A673 (cell line): ENCODE measurements around the gene ZNF507. TPM values are rescaled to one million over a fixed set of nuclear protein-coding genes. Genes with fewer than 3 reads are reported as not detected.
A peak's percentile ranks its signal among the peaks of the same experiment; 100 is the strongest.

Experiments used
- BruUV-seq: library from RNA; stranded (reverse); fragments of 400-500 nt; replicated peaks from 2 replicates; lab custom pipeline; 2021; lab: Mats Ljungman, UMichigan
- CTCF ChIA-PET: fragments of 300-600 bp; sonication (Branson Sonifier 250); formaldehyde crosslinking; loops from one replicate; lab custom pipeline; 2022; ENCODE audit warnings: antibody characterized with exemption; lab: Charles Lee
- POLR2A ChIA-PET: fragments of 300-600 bp; sonication (Branson Sonifier 250); formaldehyde crosslinking; loops from one replicate; lab custom pipeline; 2022; ENCODE audit warnings: antibody characterized with exemption; ENCODE audit not compliant: low non-redundant PET; lab: Charles Lee
- DNase-seq: peaks from one replicate; pipeline ENCODE4 v3.0.0-alpha.2; 2015; ENCODE audit warnings: low spot score
- H3K27ac ChIP-seq: fragments of 200-600 bp; sonication (generic); 2 replicates; pipeline ENCODE4 v1.5.1; 2016; ENCODE audit warnings: mixed run types, low read depth, mild to moderate bottlenecking, mixed read lengths, antibody characterized with exemption, low read length; ENCODE audit not compliant: poor library complexity, severe bottlenecking
- H3K27me3 ChIP-seq: fragments of 200-600 bp; sonication (generic); replicated peaks from 2 replicates; pipeline ENCODE4 v1.6.1; 2017; ENCODE audit warnings: mixed run types, low read depth, mild to moderate bottlenecking, mixed read lengths, antibody characterized with exemption, low read length; ENCODE audit not compliant: insufficient read depth, poor library complexity
- H3K36me3 ChIP-seq: fragments of 200-600 bp; sonication (generic); 2 replicates; pipeline ENCODE4 v1.6.1; 2016; ENCODE audit warnings: mixed run types, mild to moderate bottlenecking, mixed read lengths, antibody characterized with exemption, low read length; ENCODE audit not compliant: insufficient read depth, poor library complexity, severe bottlenecking
- H3K4me1 ChIP-seq: fragments of 200-600 bp; sonication (generic); 2 replicates; pipeline ENCODE4 v1.6.1; 2017; ENCODE audit warnings: mixed run types, mild to moderate bottlenecking, mixed read lengths, antibody characterized with exemption, low read length; ENCODE audit not compliant: insufficient read depth, poor library complexity, severe bottlenecking
- H3K4me3 ChIP-seq: fragments of 200-600 bp; sonication (generic); 2 replicates; pipeline ENCODE4 v1.5.1; 2016; ENCODE audit warnings: low read depth, mixed run types, mild to moderate bottlenecking, mixed read lengths, low read length; ENCODE audit not compliant: poor library complexity, severe bottlenecking
- H3K9me3 ChIP-seq: fragments of 200-600 bp; sonication (generic); 2 replicates; pipeline ENCODE4 v1.6.1; 2016; ENCODE audit warnings: mixed run types, low read depth, mild to moderate bottlenecking, mixed read lengths, antibody characterized with exemption, low read length; ENCODE audit not compliant: poor library complexity, severe bottlenecking
- EZH2 ChIP-seq: fragments of 200-600 bp; sonication (generic); IDR thresholded peaks from 2 replicates; pipeline ENCODE4 v1.6.1; 2017; ENCODE audit warnings: borderline replicate concordance, low read depth, mild to moderate bottlenecking, mixed read lengths, antibody characterized with exemption, low read length; ENCODE audit not compliant: poor library complexity, severe bottlenecking
- intact Hi-C: fragments of 100-400 bp; cut with micrococcal nuclease; formaldehyde crosslinking; loops from one replicate; pipeline ENCODE4 v1.10.0; 2022; ENCODE audit not compliant: unreplicated experiment
- total RNA-seq: library from RNA; stranded (reverse); gene quantifications from 2 replicates; pipeline ENCODE4 v1.2.3, GENCODE V29; 2021
- TF ChIP-seq, protein P1 (sequence below): fragments of 300-800, 200-600 bp; sonication (generic); conservative IDR thresholded peaks from 2 replicates; pipeline ENCODE4 v1.5.1; 2017; ENCODE audit warnings: low read depth, mild to moderate bottlenecking, antibody characterized with exemption, low read length, moderate library complexity, mixed read lengths

Gene ZNF507
- total RNA-seq, 1 experiment from 2014 or later, result 35.0 TPM

DNA sequence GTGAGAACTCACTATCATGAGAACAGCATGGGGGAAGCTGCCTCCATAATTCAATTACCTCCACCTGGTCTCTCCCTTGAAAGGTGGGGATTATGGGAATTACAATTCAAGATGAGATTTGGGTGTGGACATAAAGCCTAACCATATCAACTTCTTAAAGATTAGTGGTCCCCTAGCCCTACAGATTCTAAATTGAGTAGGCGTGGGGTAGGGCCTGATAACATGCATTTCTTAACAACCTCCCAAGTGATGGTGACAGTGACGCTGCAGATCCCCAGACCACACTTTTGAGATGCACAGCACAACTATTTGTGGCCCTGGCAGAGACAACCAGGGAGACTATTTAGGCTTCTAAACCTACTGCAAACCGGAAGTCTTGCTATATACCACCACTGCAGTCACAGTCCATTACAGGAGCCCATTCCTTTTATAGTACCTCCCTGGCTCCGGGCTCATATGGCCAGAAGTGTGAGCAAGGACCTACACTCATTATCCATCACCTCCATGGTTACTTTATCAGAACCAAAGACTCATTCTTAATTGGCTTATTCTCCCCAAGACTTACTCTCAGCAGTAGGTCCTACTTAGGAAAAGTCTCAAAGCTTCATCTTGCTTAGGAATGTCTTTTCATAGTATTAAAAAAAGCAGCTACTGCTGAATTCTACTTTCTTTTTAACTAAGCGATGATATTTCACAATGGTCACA, 58.0 kb downstream of the ZNF507 start:
- ChIA-PET POLR2A (no interaction called here), CTCF (no interaction called here)
- H3K4me3 ChIP-seq, result peak overlapping the region; percentile 88
- TF ChIP-seq, protein P1, sequence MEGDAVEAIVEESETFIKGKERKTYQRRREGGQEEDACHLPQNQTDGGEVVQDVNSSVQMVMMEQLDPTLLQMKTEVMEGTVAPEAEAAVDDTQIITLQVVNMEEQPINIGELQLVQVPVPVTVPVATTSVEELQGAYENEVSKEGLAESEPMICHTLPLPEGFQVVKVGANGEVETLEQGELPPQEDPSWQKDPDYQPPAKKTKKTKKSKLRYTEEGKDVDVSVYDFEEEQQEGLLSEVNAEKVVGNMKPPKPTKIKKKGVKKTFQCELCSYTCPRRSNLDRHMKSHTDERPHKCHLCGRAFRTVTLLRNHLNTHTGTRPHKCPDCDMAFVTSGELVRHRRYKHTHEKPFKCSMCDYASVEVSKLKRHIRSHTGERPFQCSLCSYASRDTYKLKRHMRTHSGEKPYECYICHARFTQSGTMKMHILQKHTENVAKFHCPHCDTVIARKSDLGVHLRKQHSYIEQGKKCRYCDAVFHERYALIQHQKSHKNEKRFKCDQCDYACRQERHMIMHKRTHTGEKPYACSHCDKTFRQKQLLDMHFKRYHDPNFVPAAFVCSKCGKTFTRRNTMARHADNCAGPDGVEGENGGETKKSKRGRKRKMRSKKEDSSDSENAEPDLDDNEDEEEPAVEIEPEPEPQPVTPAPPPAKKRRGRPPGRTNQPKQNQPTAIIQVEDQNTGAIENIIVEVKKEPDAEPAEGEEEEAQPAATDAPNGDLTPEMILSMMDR, result no peak
- TF ChIP-seq EZH2, result no peak
- BruUV-seq, result no TSS peak
- H3K9me3 ChIP-seq, result no peaks in the 10 kb centered on the region
- peaks cover 2% of the 10 kb centered on the region for H3K36me3 ChIP-seq
- H3K27me3 ChIP-seq, result no peaks in the 10 kb centered on the region
- peak overlapping the region; percentile 97 for H3K27ac ChIP-seq
- H3K4me1 ChIP-seq, result peaks cover 22% of the 10 kb centered on the region
- intact Hi-C loops, result no loop called here
- peak; percentile 27 for DNase-seq

DNA sequence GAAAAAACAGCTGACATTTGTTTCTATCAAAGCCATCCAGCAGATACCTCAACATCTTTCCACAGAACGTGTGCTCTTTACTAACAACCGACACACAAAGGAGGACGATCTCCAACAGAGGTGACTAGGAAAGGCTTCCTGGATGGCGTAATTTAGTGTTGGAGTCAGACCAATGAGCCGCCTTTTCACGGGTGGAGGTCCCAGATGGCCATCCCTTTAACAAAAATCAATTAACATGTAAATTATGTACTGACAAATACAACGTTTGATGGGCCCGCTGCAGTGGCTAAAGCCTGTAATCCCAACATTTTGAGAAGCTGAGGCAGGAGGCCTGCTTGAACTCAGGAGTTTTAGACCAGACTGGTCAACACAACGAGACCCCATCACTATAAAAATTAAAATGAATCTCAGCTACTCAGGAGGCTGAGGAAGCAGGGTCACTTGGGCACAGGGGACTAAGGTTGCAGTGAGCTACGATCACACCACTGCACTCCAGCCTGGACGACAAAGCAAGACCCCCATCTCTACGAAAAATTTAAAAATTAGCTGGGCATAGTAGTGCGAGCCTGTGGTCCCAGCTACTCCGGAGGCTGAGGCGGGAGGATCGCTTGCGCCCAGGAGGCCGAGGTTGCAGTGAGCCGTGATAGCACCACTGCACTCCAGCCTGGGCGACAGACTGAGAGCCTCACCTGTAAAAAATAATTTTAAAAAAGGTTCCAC, 59.0 kb downstream of the ZNF507 start:
- no TSS peak for BruUV-seq
- H3K4me1 ChIP-seq, result peaks cover 22% of the 10 kb centered on the region
- intact Hi-C loops, result no loop called here
- no peaks in the 10 kb centered on the region for H3K27me3 ChIP-seq
- H3K27ac ChIP-seq, result peak overlapping the region; percentile 97
- H3K4me3 ChIP-seq, result peak overlapping the region; percentile 88
- TF ChIP-seq EZH2, result no peak
- TF ChIP-seq, protein P1, result no peak
- peaks cover 11% of the 10 kb centered on the region for H3K36me3 ChIP-seq
- peak; percentile 56 for DNase-seq
- ChIA-PET CTCF (no interaction called here), POLR2A (interaction anchor here (0.6 kb wide), 1 partner anchor 1727 kb away, joined by 4 read pairs; no protein-coding TSS in a partner anchor)
- H3K9me3 ChIP-seq, result no peaks in the 10 kb centered on the region

DNA sequence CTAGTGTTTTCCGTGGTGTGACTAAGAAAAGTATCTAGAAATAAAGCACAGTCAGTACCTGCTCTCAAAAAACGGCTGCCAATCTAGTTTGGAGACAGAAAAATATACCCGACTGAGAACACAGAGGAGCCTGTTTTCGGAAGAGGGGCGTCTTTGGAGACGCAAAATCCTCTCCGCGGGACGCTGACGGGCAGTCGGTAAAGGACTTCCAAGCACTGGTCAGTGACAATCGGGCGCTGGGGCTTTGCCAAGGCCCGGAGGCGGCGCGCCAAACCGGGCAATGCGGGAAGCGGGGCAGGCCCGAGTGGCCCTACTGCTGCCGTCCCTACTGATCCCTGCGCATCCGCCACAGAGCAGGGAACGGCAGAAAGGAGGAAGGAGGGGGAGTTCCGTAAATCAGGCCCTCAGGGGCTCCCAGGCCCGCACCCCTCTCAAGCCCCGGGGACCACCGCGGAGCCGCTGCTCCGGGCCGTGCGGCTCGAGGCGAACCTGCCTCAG, 59.6 kb downstream of the ZNF507 start:
- BruUV-seq, result TSS peak; percentile 81
- POLR2A ChIA-PET, result interaction anchor here (0.7 kb wide), 1 partner anchor 772 kb away, joined by 3 read pairs; no protein-coding TSS in a partner anchor
- Histone ChIP-seq H3K36me3 (peaks cover 17% of the 10 kb centered on the region), H3K4me1 (peaks cover 22% of the 10 kb centered on the region), H3K27me3 (no peaks in the 10 kb centered on the region), H3K4me3 (peak overlapping the region; percentile 88), H3K27ac (peak overlapping the region; percentile 97), H3K9me3 (no peaks in the 10 kb centered on the region)
- peak; percentile 14 for DNase-seq
- intact Hi-C loops, result no loop called here
- TF ChIP-seq, protein P1, result no peak
- TF ChIP-seq EZH2, result no peak
- CTCF ChIA-PET, result no interaction called here
